Measurements from ENCODE around the gene MSMO1. TPM values are rescaled to one million over a fixed set of nuclear protein-coding genes. Genes with fewer than 3 reads are reported as not detected.
A peak's percentile ranks its signal among the peaks of the same experiment; 100 is the strongest.

MSMO1 gene
- polyA plus RNA-seq (2012; rRNA removed) = 13.2 and 20.2 TPM in 2 replicates
- 24.2 TPM in 2 replicates for polyA plus RNA-seq (2012; cell fraction: cytosol; rRNA removed)
- polyA plus RNA-seq (2012; cell fraction: nucleus; rRNA removed) = 3.7 and 11.1 TPM in 2 replicates

DNA sequence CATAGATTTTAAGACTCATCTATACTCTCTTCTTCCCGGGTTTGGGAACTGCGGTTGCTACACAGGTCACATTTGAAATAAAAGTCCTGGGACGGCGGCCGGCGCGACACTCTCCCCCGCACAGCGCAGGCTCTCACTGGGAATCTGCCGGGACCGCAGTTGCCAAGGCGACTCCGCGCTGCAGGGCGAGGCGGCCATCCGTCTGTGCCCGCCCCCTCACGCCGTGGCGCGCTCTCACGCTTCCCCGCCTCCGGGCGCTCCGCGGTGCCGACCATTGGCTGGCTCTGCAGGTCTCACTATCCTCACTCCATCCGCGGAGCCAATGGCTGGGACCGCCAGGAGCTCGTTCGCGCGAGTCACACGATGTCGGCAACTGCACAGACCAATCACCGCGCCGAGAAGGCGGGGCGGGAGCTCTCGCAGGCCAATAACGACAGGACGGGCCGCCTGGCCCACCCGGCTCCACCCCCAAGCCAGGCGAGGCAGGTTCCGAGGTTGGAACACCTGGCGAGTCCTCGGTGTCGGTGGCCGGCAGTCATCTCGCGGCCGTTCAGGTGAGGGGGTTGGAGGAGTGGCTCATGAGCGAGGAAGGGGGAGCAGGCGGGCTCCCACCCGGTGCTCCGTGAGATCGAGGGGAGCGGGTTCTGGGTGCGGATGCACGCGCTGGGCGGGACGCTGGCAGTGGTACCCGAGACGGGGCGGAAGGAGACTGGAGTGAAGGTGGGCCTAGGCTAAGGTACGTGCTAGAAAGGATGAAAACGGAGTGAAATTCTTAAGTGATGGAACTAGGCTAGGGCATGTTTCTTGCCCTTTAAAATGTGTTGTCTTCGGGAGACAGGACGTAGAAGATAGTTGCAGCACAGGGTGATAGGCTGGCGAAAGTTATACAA, at the start of gene MSMO1:
MSMO1 (plus strand) TSS at position 459 of the 890 bp plus-strand sequence. CDS start 5,702 bp downstream, outside the sequence.
- POLR2A ChIA-PET = interaction anchor here (0.5 to 1.1 kb wide), 2 partner anchors 23 to 51 kb away, joined by 4 to 6 read pairs; partner anchors contain the start of gene CPE
- no peaks in the 10 kb centered on the region for H3K9me2 ChIP-seq
- peak within 1 kb of the TSS; percentile 89 to 99 for H3K4me3 ChIP-seq (ENCODE audit: low read depth in 2 of 2, low read length in 1 of 2)
- peak within 1 kb of the TSS; percentile 83 for H3K4me2 ChIP-seq
- peak within 1 kb of the TSS; percentile 71 for H3K9ac ChIP-seq
- peaks cover 6 to 18% of the 10 kb centered on the region in 2 experiments; a peak in 3 of 4 replicates for H3K4me1 ChIP-seq (ENCODE audit: control insufficient read depth in 1 of 2, insufficient read depth in 2 of 2, low read depth in 1 of 2, low read length in 1 of 2)
- peaks cover 43% of the 10 kb centered on the region for H3K79me2 ChIP-seq (ENCODE audit: insufficient read depth)
- peak; percentile 94 for DNase-seq
- no peaks in the 10 kb centered on the region for H3K9me3 ChIP-seq
- no peaks in the 10 kb centered on the region for H3K27me3 ChIP-seq (ENCODE audit: insufficient read depth)
- H2AFZ ChIP-seq (ENCODE audit: low read depth) = peak within 1 kb of the TSS; percentile 93
- H4K20me1 ChIP-seq (ENCODE audit: insufficient read depth) = no peaks in the 10 kb centered on the region
- CTCF ChIA-PET = interaction anchor here (0.6 to 0.9 kb wide), 3 partner anchors 36 to 197 kb away, joined by 3 read pairs; no protein-coding TSS in a partner anchor
- WGBS (ENCODE audit: low lambda C conversion rate) = under 1% methylated on average over 47 of the region's 76 CpGs
- H3K27ac ChIP-seq (ENCODE audit: low read depth in 2 of 2, low read length in 1 of 2) = peak within 1 kb of the TSS; percentile 80 to 93
- H3F3A ChIP-seq (replicated peaks; ENCODE audit: insufficient read depth) = peaks cover 8% of the 10 kb centered on the region
- H3K36me3 ChIP-seq (replicated peaks in 1 of 2; ENCODE audit: control insufficient read depth in 1 of 2, insufficient read depth in 2 of 2, low read length in 1 of 2) = peaks cover 17 to 28% of the 10 kb centered on the region in 2 experiments
- peak; percentile 96 for TF ChIP-seq CHD2 (IDR thresholded peaks at IDR 0.05; ENCODE audit: low read length, partially characterized antibody)
- TF ChIP-seq RCOR1 (IDR thresholded peaks at IDR 0.05; ENCODE audit: low read length) = no peak
- TF ChIP-seq FOXJ3 (CRISPR knock-in tag; IDR thresholded peaks at IDR 0.05) = no peak
- TF ChIP-seq, protein P1, sequence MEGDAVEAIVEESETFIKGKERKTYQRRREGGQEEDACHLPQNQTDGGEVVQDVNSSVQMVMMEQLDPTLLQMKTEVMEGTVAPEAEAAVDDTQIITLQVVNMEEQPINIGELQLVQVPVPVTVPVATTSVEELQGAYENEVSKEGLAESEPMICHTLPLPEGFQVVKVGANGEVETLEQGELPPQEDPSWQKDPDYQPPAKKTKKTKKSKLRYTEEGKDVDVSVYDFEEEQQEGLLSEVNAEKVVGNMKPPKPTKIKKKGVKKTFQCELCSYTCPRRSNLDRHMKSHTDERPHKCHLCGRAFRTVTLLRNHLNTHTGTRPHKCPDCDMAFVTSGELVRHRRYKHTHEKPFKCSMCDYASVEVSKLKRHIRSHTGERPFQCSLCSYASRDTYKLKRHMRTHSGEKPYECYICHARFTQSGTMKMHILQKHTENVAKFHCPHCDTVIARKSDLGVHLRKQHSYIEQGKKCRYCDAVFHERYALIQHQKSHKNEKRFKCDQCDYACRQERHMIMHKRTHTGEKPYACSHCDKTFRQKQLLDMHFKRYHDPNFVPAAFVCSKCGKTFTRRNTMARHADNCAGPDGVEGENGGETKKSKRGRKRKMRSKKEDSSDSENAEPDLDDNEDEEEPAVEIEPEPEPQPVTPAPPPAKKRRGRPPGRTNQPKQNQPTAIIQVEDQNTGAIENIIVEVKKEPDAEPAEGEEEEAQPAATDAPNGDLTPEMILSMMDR (IDR thresholded peaks at IDR 0.05) = no peak
- TF ChIP-seq GATA2 (CRISPR knock-in tag; IDR thresholded peaks at IDR 0.05) = no peak
- no peak for TF ChIP-seq FOXM1 (IDR thresholded peaks at IDR 0.05; ENCODE audit: low read depth)
- TF ChIP-seq NFIC (IDR thresholded peaks at IDR 0.05; ENCODE audit: borderline replicate concordance) = no peak
- peak; percentile 65 for TF ChIP-seq RFX5 (IDR thresholded peaks at IDR 0.05; ENCODE audit: low read length)
- TF ChIP-seq, protein P2, sequence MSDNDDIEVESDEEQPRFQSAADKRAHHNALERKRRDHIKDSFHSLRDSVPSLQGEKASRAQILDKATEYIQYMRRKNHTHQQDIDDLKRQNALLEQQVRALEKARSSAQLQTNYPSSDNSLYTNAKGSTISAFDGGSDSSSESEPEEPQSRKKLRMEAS (IDR thresholded peaks at IDR 0.05; ENCODE audit: low read depth) = peak; percentile 43; the same call in 1 of the 2 replicates
- TF ChIP-seq, protein P3, sequence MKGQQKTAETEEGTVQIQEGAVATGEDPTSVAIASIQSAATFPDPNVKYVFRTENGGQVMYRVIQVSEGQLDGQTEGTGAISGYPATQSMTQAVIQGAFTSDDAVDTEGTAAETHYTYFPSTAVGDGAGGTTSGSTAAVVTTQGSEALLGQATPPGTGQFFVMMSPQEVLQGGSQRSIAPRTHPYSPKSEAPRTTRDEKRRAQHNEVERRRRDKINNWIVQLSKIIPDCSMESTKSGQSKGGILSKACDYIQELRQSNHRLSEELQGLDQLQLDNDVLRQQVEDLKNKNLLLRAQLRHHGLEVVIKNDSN (IDR thresholded peaks at IDR 0.05; ENCODE audit: borderline replicate concordance, low read depth) = no peak
- no peak for TF ChIP-seq TCF12 (IDR thresholded peaks at IDR 0.05)
- no peak for TF ChIP-seq EP300 (IDR thresholded peaks at IDR 0.05; ENCODE audit: borderline replicate concordance in 1 of 2, low read depth in 1 of 2, low read length in 1 of 2)
- TF ChIP-seq YY1 (IDR thresholded peaks at IDR 0.05; ENCODE audit: low read depth) = peak; percentile 12; the same call in 1 of the 2 replicates
- TF ChIP-seq, protein P4, sequence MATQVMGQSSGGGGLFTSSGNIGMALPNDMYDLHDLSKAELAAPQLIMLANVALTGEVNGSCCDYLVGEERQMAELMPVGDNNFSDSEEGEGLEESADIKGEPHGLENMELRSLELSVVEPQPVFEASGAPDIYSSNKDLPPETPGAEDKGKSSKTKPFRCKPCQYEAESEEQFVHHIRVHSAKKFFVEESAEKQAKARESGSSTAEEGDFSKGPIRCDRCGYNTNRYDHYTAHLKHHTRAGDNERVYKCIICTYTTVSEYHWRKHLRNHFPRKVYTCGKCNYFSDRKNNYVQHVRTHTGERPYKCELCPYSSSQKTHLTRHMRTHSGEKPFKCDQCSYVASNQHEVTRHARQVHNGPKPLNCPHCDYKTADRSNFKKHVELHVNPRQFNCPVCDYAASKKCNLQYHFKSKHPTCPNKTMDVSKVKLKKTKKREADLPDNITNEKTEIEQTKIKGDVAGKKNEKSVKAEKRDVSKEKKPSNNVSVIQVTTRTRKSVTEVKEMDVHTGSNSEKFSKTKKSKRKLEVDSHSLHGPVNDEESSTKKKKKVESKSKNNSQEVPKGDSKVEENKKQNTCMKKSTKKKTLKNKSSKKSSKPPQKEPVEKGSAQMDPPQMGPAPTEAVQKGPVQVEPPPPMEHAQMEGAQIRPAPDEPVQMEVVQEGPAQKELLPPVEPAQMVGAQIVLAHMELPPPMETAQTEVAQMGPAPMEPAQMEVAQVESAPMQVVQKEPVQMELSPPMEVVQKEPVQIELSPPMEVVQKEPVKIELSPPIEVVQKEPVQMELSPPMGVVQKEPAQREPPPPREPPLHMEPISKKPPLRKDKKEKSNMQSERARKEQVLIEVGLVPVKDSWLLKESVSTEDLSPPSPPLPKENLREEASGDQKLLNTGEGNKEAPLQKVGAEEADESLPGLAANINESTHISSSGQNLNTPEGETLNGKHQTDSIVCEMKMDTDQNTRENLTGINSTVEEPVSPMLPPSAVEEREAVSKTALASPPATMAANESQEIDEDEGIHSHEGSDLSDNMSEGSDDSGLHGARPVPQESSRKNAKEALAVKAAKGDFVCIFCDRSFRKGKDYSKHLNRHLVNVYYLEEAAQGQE (IDR thresholded peaks at IDR 0.05; ENCODE audit: low read depth, low read length) = no peak
- TF ChIP-seq GABPA (IDR thresholded peaks at IDR 0.05; ENCODE audit: low read depth) = no peak
- no peak for TF ChIP-seq TEAD4 (IDR thresholded peaks at IDR 0.05; ENCODE audit: borderline replicate concordance, insufficient read depth)
- TF ChIP-seq ELF1 (IDR thresholded peaks at IDR 0.05) = peak; percentile 32; the same call in 1 of the 2 replicates
- no peak for TF ChIP-seq JUND (IDR thresholded peaks at IDR 0.05)
- TF ChIP-seq, protein P5, sequence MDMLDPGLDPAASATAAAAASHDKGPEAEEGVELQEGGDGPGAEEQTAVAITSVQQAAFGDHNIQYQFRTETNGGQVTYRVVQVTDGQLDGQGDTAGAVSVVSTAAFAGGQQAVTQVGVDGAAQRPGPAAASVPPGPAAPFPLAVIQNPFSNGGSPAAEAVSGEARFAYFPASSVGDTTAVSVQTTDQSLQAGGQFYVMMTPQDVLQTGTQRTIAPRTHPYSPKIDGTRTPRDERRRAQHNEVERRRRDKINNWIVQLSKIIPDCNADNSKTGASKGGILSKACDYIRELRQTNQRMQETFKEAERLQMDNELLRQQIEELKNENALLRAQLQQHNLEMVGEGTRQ (IDR thresholded peaks at IDR 0.05; ENCODE audit: borderline replicate concordance, low read depth, low read length) = no peak
- TF ChIP-seq TAF1 (IDR thresholded peaks at IDR 0.05; ENCODE audit: borderline replicate concordance, low read depth, low read length) = peak; percentile 51
- TF ChIP-seq SIN3A (IDR thresholded peaks at IDR 0.05; ENCODE audit: borderline replicate concordance, low read depth, low read length) = no peak
- TF ChIP-seq EZH2phosphoT487 (IDR thresholded peaks at IDR 0.05; ENCODE audit: borderline replicate concordance, low read depth) = no peak
- TF ChIP-seq POLR2AphosphoS5 (IDR thresholded peaks at IDR 0.05; ENCODE audit: low read depth, low read length) = peak; percentile 37
- TF ChIP-seq, protein P6, sequence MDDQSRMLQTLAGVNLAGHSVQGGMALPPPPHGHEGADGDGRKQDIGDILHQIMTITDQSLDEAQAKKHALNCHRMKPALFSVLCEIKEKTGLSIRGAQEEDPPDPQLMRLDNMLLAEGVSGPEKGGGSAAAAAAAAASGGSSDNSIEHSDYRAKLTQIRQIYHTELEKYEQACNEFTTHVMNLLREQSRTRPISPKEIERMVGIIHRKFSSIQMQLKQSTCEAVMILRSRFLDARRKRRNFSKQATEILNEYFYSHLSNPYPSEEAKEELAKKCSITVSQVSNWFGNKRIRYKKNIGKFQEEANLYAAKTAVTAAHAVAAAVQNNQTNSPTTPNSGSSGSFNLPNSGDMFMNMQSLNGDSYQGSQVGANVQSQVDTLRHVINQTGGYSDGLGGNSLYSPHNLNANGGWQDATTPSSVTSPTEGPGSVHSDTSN (IDR thresholded peaks at IDR 0.05) = peak; percentile 96

Measured in SK-N-SH (cell line).